ENCODE results near the gene OR5C1. TPM values are rescaled to one million over a fixed set of nuclear protein-coding genes. Genes with fewer than 3 reads are reported as not detected.
A peak's percentile ranks its signal among the peaks of the same experiment; 100 is the strongest.
"Not testable (repeated sequence)": the region's sequence is repeated elsewhere in the genome, so short reads cannot be mapped to it uniquely, and the experiment has no call there.

OR5C1 gene
- total RNA-seq, 1 donor from 2014 or later: not detected

GRCh38 chr9:122797316-122798063 lies 8.8 kb downstream of the OR5C1 start:
- intact Hi-C loops (cut with micrococcal nuclease): no loop called here
- DNase-seq (ENCODE audit: low spot score): no peak
- H3K4me3 Mint-ChIP-seq (ENCODE audit: low read depth): no peak overlapping the region
- no peaks in the 10 kb centered on the region for H3K9me3 Mint-ChIP-seq
- no peaks in the 10 kb centered on the region for H3K4me1 Mint-ChIP-seq (ENCODE audit: low read depth)
- H3K27ac Mint-ChIP-seq: no peak overlapping the region
- peaks cover 1% of the 10 kb centered on the region for H3K27me3 Mint-ChIP-seq (ENCODE audit: low read depth)
- H3K36me3 Mint-ChIP-seq (ENCODE audit: low read depth): no peaks in the 10 kb centered on the region

- no peak within 1 kb of the TSS for H3K4me3 Mint-ChIP-seq (ENCODE audit: low read depth)
- H3K27me3 Mint-ChIP-seq (ENCODE audit: low read depth): peaks cover 5% of the 10 kb centered on the region
- no peaks in the 10 kb centered on the region for H3K36me3 Mint-ChIP-seq (ENCODE audit: low read depth)
- DNase-seq (ENCODE audit: low spot score): no peak
- no peak within 1 kb of the TSS for H3K27ac Mint-ChIP-seq
- no peaks in the 10 kb centered on the region for H3K9me3 Mint-ChIP-seq
- intact Hi-C loops (cut with micrococcal nuclease): no loop called here
- H3K4me1 Mint-ChIP-seq (ENCODE audit: low read depth): no peaks in the 10 kb centered on the region
These were observed 11.6 kb downstream of the OR5C1 start, which contains the start of gene OR1K1 for GRCh38 chr9:122800066-122801060. OR1K1 (plus strand) TSS chr9:122800123; CDS start chr9:122800123, 0 bp downstream.

- Mint-ChIP-seq H3K36me3 (ENCODE audit: low read depth) (no peaks in the 10 kb centered on the region), H3K27ac (peak overlapping the region; percentile 15), H3K9me3 (peaks cover 8% of the 10 kb centered on the region), H3K27me3 (ENCODE audit: low read depth) (peaks cover 6% of the 10 kb centered on the region), H3K4me1 (ENCODE audit: low read depth) (peaks cover 29% of the 10 kb centered on the region), H3K4me3 (ENCODE audit: low read depth) (no peak overlapping the region)
- DNase-seq (ENCODE audit: low spot score): no peak
- intact Hi-C loops (cut with micrococcal nuclease): loop anchor here (1.0 to 5.0 kb wide), 7 partner anchors 40 to 755 kb away; no protein-coding TSS in a partner anchor
These were observed 17.9 kb downstream of the OR5C1 start for GRCh38 chr9:122806661-122807060.

GRCh38 chr9:122807271-122807900 lies 18.7 kb downstream of the OR5C1 start:
- Mint-ChIP-seq H3K4me3 (ENCODE audit: low read depth) (no peak overlapping the region), H3K36me3 (ENCODE audit: low read depth) (no peaks in the 10 kb centered on the region), H3K27ac (peak overlapping the region; percentile 15), H3K4me1 (ENCODE audit: low read depth) (peaks cover 29% of the 10 kb centered on the region), H3K9me3 (peaks cover 8% of the 10 kb centered on the region), H3K27me3 (ENCODE audit: low read depth) (peaks cover 6% of the 10 kb centered on the region)
- intact Hi-C loops (cut with micrococcal nuclease): loop anchor here (1.0 to 5.0 kb wide), 7 partner anchors 39 to 756 kb away; no protein-coding TSS in a partner anchor
- DNase-seq (ENCODE audit: low spot score): no peak

GRCh38 chr9:122808141-122808540 lies 19.4 kb downstream of the OR5C1 start:
- H3K27ac Mint-ChIP-seq: no peak overlapping the region
- H3K4me1 Mint-ChIP-seq (ENCODE audit: low read depth): peaks cover 29% of the 10 kb centered on the region
- intact Hi-C loops (cut with micrococcal nuclease): loop anchor here (5.0 kb wide), 2 partner anchors 246 to 419 kb away; no protein-coding TSS in a partner anchor
- peaks cover 8% of the 10 kb centered on the region for H3K9me3 Mint-ChIP-seq
- no peak for DNase-seq (ENCODE audit: low spot score)
- peaks cover 6% of the 10 kb centered on the region for H3K27me3 Mint-ChIP-seq (ENCODE audit: low read depth)
- H3K36me3 Mint-ChIP-seq (ENCODE audit: low read depth): no peaks in the 10 kb centered on the region
- H3K4me3 Mint-ChIP-seq (ENCODE audit: low read depth): no peak overlapping the region

- H3K9me3 Mint-ChIP-seq; H3K27ac Mint-ChIP-seq; H3K27me3 Mint-ChIP-seq (ENCODE audit: low read depth); H3K36me3 Mint-ChIP-seq (ENCODE audit: low read depth); H3K4me3 Mint-ChIP-seq (ENCODE audit: low read depth); DNase-seq (ENCODE audit: low spot score): not testable (repeated sequence)
- intact Hi-C loops (cut with micrococcal nuclease): loop anchor here (5.0 kb wide), 2 partner anchors 247 to 418 kb away; no protein-coding TSS in a partner anchor
- peaks cover 29% of the 10 kb centered on the region for H3K4me1 Mint-ChIP-seq (ENCODE audit: low read depth)
These were observed 20.5 kb downstream of the OR5C1 start for GRCh38 chr9:122809261-122809660.

GRCh38 chr9:122810306-122810946 lies 21.7 kb downstream of the OR5C1 start:
- intact Hi-C loops (cut with micrococcal nuclease): loop anchor here (1.0 kb wide), 1 partner anchor 345 kb away; no protein-coding TSS in a partner anchor
- Mint-ChIP-seq H3K9me3 (peaks cover 8% of the 10 kb centered on the region), H3K27me3 (ENCODE audit: low read depth) (peaks cover 2% of the 10 kb centered on the region), H3K4me1 (ENCODE audit: low read depth) (peaks cover 30% of the 10 kb centered on the region), H3K27ac (no peak overlapping the region), H3K4me3 (ENCODE audit: low read depth) (no peak overlapping the region), H3K36me3 (ENCODE audit: low read depth) (peaks cover 1% of the 10 kb centered on the region)
- peak; percentile 52 for DNase-seq (ENCODE audit: low spot score)

GRCh38 chr9:122812736-122813135 lies 24.0 kb downstream of the OR5C1 start:
- DNase-seq (ENCODE audit: low spot score): no peak
- no peak overlapping the region for H3K4me3 Mint-ChIP-seq (ENCODE audit: low read depth)
- H3K9me3 Mint-ChIP-seq: no peaks in the 10 kb centered on the region
- no peaks in the 10 kb centered on the region for H3K27me3 Mint-ChIP-seq (ENCODE audit: low read depth)
- peaks cover 33% of the 10 kb centered on the region for H3K4me1 Mint-ChIP-seq (ENCODE audit: low read depth)
- intact Hi-C loops (cut with micrococcal nuclease): no loop called here
- H3K36me3 Mint-ChIP-seq (ENCODE audit: low read depth): peaks cover 13% of the 10 kb centered on the region
- H3K27ac Mint-ChIP-seq: no peak overlapping the region

GRCh38 chr9:122814545-122814944 lies 25.8 kb downstream of the OR5C1 start:
- no peak for DNase-seq (ENCODE audit: low spot score)
- H3K36me3 Mint-ChIP-seq (ENCODE audit: low read depth): peaks cover 18% of the 10 kb centered on the region
- H3K4me1 Mint-ChIP-seq (ENCODE audit: low read depth): peaks cover 18% of the 10 kb centered on the region
- no peak overlapping the region for H3K4me3 Mint-ChIP-seq (ENCODE audit: low read depth)
- H3K27ac Mint-ChIP-seq: no peak overlapping the region
- intact Hi-C loops (cut with micrococcal nuclease): no loop called here
- no peaks in the 10 kb centered on the region for H3K27me3 Mint-ChIP-seq (ENCODE audit: low read depth)
- no peaks in the 10 kb centered on the region for H3K9me3 Mint-ChIP-seq

- no peak for DNase-seq (ENCODE audit: low spot score)
- Mint-ChIP-seq H3K4me3 (ENCODE audit: low read depth) (no peak overlapping the region), H3K36me3 (ENCODE audit: low read depth) (peaks cover 27% of the 10 kb centered on the region), H3K9me3 (no peaks in the 10 kb centered on the region), H3K27me3 (ENCODE audit: low read depth) (no peaks in the 10 kb centered on the region), H3K4me1 (ENCODE audit: low read depth) (peaks cover 18% of the 10 kb centered on the region), H3K27ac (no peak overlapping the region)
- intact Hi-C loops (cut with micrococcal nuclease): no loop called here
These were observed 26.8 kb downstream of the OR5C1 start for GRCh38 chr9:122815544-122815943.

GRCh38 chr9:122816163-122816867 lies 27.6 kb downstream of the OR5C1 start:
- Mint-ChIP-seq H3K27me3 (ENCODE audit: low read depth) (no peaks in the 10 kb centered on the region), H3K36me3 (ENCODE audit: low read depth) (peaks cover 32% of the 10 kb centered on the region)
- intact Hi-C loops (cut with micrococcal nuclease): no loop called here

More at GRCh38 chr9:122816163-122816867, 27.6 kb downstream of the OR5C1 start:
- Mint-ChIP-seq H3K4me1 (ENCODE audit: low read depth) (peaks cover 18% of the 10 kb centered on the region), H3K4me3 (ENCODE audit: low read depth) (peak overlapping the region; percentile 18), H3K27ac (peak overlapping the region; percentile 73), H3K9me3 (no peaks in the 10 kb centered on the region)
- no peak for DNase-seq (ENCODE audit: low spot score)

All from activated T-helper 2 cell treated with anti-CD3 and anti-CD28 coated beads, Interferon-gamma antibody, Interleukin-2, Interleukin-4, amounts not matched to agents 10 μg/mL and 5 μg/mL and 100 μg/mL, durations not matched to agents 14 hours and 24 hours and 36 hours (primary cell).